Hematopoietic multipotent progenitor cell treated with erythropoietin and hydrocortisone succinate and interleukin-3 and kit ligand, for 17 days (in vitro differentiated cells): ENCODE measurements around the gene COL6A1.

Source experiments
- DNase-seq: peaks from one replicate; pipeline ENCODE4 v3.0.0-alpha.2; 2015; ENCODE audit warnings: low spot score

COL6A1 gene

GRCh38 chr21:45981151-45982091 is at the start of gene COL6A1:
COL6A1 (plus strand) TSS chr21:45981770; CDS start chr21:45981851, 81 bp downstream.
- DNase-seq, result peak; percentile 10

- no peak for DNase-seq
Measured at GRCh38 chr21:45932922-45933502, 48.6 kb upstream of the COL6A1 start.

GRCh38 chr21:45934085-45934484 is 47.5 kb upstream of the COL6A1 start:
- no peak for DNase-seq

GRCh38 chr21:45934554-45934953 is 47.0 kb upstream of the COL6A1 start:
- no peak for DNase-seq

- DNase-seq, result no peak
Measured at GRCh38 chr21:45935628-45936027, 45.9 kb upstream of the COL6A1 start.

- DNase-seq, result no peak
Measured at GRCh38 chr21:45937721-45938452, 43.7 kb upstream of the COL6A1 start.

- DNase-seq, result no peak
Measured at GRCh38 chr21:45938453-45938755, 43.2 kb upstream of the COL6A1 start.

GRCh38 chr21:45938811-45939520 is 42.6 kb upstream of the COL6A1 start:
- DNase-seq, result no peak

GRCh38 chr21:45939521-45940045 is 42.0 kb upstream of the COL6A1 start:
- no peak for DNase-seq

GRCh38 chr21:45940091-45940490 is 41.5 kb upstream of the COL6A1 start:
- DNase-seq, result no peak

- no peak for DNase-seq
Measured at GRCh38 chr21:45940621-45941337, 40.8 kb upstream of the COL6A1 start.

GRCh38 chr21:45941338-45941710 is 40.2 kb upstream of the COL6A1 start:
- DNase-seq, result no peak

GRCh38 chr21:45941717-45942546 is 39.6 kb upstream of the COL6A1 start:
- DNase-seq, result no peak

GRCh38 chr21:45942755-45943629 is 38.6 kb upstream of the COL6A1 start:
- DNase-seq, result no peak

GRCh38 chr21:45943630-45944540 is 37.7 kb upstream of the COL6A1 start:
- no peak for DNase-seq

- no peak for DNase-seq
Measured at GRCh38 chr21:45944601-45945000, 37.0 kb upstream of the COL6A1 start.

GRCh38 chr21:45945066-45945867 is 36.3 kb upstream of the COL6A1 start:
- no peak for DNase-seq

GRCh38 chr21:45945868-45946210 is 35.7 kb upstream of the COL6A1 start:
- DNase-seq, result no peak
